Epithelial cell of alveolus of lung (primary cell): Measurements from ENCODE around the gene MICOS13. TPM values are rescaled to one million over a fixed set of nuclear protein-coding genes. Genes with fewer than 3 reads are reported as not detected.

Experiments
- total RNA-seq: library from RNA; depleted of rRNA; stranded (reverse); fragments of >200 nt; gene quantifications from 2 replicates; pipeline ENCODE4 v1.2.1, GENCODE V29; 2015

Gene MICOS13, protein sequence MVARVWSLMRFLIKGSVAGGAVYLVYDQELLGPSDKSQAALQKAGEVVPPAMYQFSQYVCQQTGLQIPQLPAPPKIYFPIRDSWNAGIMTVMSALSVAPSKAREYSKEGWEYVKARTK
- total RNA-seq, result 52.5 and 55.5 TPM in 2 replicates

GRCh38 chr19:5680437-5681368, at the start of gene MICOS13, which contains the start of gene HSD11B1L:
TSS of gene MICOS13 (minus strand) at chr19:5680516. CDS start at chr19:5680486, 30 bp downstream.
TSS of gene HSD11B1L (plus strand) at chr19:5681027. CDS start at chr19:5684833, 3,806 bp downstream.

DNA sequence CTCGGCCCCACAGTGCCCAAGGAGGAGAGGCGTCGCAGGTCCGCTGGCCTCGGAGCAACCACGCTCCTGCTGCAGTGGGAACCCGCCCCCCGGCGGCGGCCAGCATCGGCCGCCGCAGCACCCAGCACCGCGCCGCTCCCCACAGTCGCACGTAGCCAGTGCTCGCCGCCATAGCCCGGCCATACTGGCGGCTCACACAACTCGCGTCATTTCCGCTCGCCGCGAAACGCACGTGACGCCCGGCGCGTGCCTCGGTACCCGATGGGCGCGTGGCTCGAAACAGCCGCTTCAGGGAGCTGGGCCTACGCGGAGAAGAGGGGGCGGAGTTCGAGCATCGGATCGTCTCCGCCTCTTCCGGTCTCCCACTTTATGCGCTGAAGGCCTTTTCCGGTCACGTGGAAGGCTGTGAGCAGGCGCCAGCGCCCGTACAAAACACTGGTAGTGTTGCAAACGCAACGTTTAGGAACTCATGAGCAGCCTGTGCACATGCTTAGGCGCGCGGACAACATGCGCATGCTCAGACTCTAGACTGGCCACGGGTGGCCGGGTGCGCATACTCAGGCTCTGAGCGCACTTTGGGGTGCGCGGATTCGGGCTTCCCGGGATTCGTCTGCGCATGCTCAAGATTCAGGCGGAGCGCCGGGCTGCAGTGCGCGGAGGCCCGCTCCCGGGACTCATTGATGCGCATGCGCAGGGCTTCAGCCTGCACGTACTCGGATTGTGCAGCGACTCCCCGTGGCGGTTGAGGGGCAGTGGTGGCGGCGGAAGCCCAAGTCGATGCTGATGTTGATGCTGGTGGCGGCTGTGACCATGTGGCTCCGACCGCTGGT, 39.9 kb upstream of the MICOS13 start, which contains the start of the genes CATSPERD and LONP1:
CATSPERD (plus strand) TSS at position 677 of the 830 bp plus-strand sequence; CDS start at position 778, 101 bp downstream.
LONP1 (minus strand) TSS at position 186 of the 830 bp plus-strand sequence; CDS start at position 172, 14 bp downstream.

DNA sequence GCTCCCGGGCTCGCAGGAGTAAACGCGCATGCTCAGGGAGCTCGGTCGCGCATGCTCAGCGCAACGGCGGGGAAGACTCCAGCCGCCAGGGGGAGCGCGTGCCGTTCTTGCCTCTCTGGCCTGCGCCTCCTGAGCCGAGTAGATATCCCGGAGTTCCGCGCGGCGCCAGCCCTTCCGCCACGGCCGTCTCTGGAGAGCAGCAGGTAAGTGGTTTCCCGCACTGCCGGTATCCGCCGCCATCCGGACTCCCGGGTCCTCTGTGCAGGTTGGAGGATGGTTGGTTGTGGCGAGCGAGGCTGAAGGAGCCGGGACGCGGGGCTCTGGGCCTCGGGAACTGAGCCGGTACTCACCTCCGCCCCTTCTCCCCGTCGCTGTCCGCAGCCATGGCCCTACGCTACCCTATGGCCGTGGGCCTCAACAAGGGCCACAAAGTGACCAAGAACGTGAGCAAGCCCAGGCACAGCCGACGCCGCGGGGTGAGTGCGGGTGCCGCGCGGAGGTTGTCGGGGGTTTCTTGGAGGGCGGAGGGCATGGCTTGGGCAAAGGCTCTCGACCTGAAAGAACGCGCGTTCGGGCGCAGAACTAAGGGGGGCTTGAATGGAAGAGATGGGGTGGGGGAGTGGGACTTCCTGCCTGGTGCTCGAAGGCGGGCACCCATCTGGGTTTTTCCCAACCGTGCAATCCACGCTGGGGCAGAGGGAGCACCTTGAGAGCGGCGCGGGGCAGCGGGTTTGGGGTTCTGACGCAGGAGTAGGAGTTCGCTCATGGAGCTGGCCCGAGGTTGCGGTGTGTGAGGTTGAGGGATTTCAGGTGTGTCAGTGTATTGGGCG, 10.0 kb upstream of the MICOS13 start, which contains the start of gene RPL36:
RPL36 (plus strand) TSS at position 171 of the 830 bp plus-strand sequence; CDS start at position 384, 213 bp downstream.

Other genes starting within 250 kb of the MICOS13 start
- gene ZNRF4, start 225.1 kb downstream of the MICOS13 start, total RNA-seq, result not detected in 2 replicates
- gene TINCR, start 112.6 kb downstream of the MICOS13 start, total RNA-seq, result not detected in 2 replicates
- gene SAFB2, start 57.7 kb downstream of the MICOS13 start, total RNA-seq, result 9.6 and 25.4 TPM in 2 replicates
- 24.3 and 38.2 TPM in 2 replicates for gene SAFB, start 57.4 kb downstream of the MICOS13 start, total RNA-seq
- gene HSD11B1L, start 511 bp upstream of the MICOS13 start, total RNA-seq, result 13.3 and 51.3 TPM in 2 replicates
- 1,098 and 1,956 TPM in 2 replicates for gene RPL36, start 9.8 kb upstream of the MICOS13 start, total RNA-seq
- 89.7 and 138 TPM in 2 replicates for gene LONP1, start 39.6 kb upstream of the MICOS13 start, total RNA-seq
- gene CATSPERD, start 40.1 kb upstream of the MICOS13 start, total RNA-seq, result not detected in 2 replicates
- 0.13 and 1.4 TPM in 2 replicates for gene PRR22, start 104.2 kb upstream of the MICOS13 start, total RNA-seq
- gene DUS3L, start 110.6 kb upstream of the MICOS13 start, total RNA-seq, result 21.7 and 26.7 TPM in 2 replicates
- gene NRTN, start 124.6 kb upstream of the MICOS13 start, total RNA-seq, result 1.6 TPM in 1 of 2 replicates, not detected in the other
- gene FUT6, start 159.2 kb upstream of the MICOS13 start, total RNA-seq, result not detected in 2 replicates
- 1.0 TPM in 1 of 2 replicates, not detected in the other for gene FUT3, start 170.9 kb upstream of the MICOS13 start, total RNA-seq
- not detected in 2 replicates for gene FUT5, start 190.0 kb upstream of the MICOS13 start, total RNA-seq
- gene NDUFA11, start 223.3 kb upstream of the MICOS13 start, total RNA-seq, result 275 and 487 TPM in 2 replicates
- gene VMAC, start 224.4 kb upstream of the MICOS13 start, total RNA-seq, result 2.3 and 10.9 TPM in 2 replicates
- gene CAPS, start 233.7 kb upstream of the MICOS13 start, total RNA-seq, result 1.8 and 4.2 TPM in 2 replicates